HEK293 (cell line): ENCODE measurements around the gene RTBDN.
"Not testable (repeated sequence)": the region's sequence is repeated elsewhere in the genome, so short reads cannot be mapped to it uniquely, and the experiment has no call there.

Experiments used
- CTCF ChIA-PET: fragments of 350-600 bp; formaldehyde crosslinking; extraction: SDS; loops from one replicate; lab custom pipeline; 2021; ENCODE audit warnings: antibody characterized with exemption; lab: Yijun Ruan, JAX
- POLR2A ChIA-PET: fragments of 300-600 bp; formaldehyde crosslinking; extraction: SDS; loops from one replicate; lab custom pipeline; 2020; ENCODE audit warnings: antibody characterized with exemption, inconsistent platforms; lab: Yijun Ruan, JAX
- H3K27ac ChIP-seq: fragments of 200-500 bp; sonication (Bioruptor generic); 2 replicates; pipeline ENCODE4 v1.5.1; 2014; ENCODE audit warnings: low read depth, low read length, control low read depth, inconsistent platforms; ENCODE audit errors: extremely low read depth
- H3K36me3 ChIP-seq, 2 experiments: fragments of 200-500 bp in 1 of 2; sonication (Bioruptor generic) in 1 of 2; 1 replicate in 1 of 2; 2 replicates in 1 of 2; pipeline ENCODE4 v1.5.1; 2014 to 2017; ENCODE audit warnings: inconsistent platforms in 2 of 2, low read length in 2 of 2; ENCODE audit not compliant: control insufficient read depth in 2 of 2, insufficient read depth in 1 of 2
- H3K4me1 ChIP-seq: fragments of 200-500 bp; sonication (Bioruptor generic); 2 replicates; pipeline ENCODE4 v1.5.1; 2014; ENCODE audit warnings: mild to moderate bottlenecking, low read length, inconsistent platforms; ENCODE audit not compliant: control insufficient read depth, insufficient read depth
- H3K4me3 ChIP-seq: 2 replicates; pipeline ENCODE4 v1.5.1; 2011; ENCODE audit warnings: low read depth, mild to moderate bottlenecking, control low read depth, low read length, moderate library complexity
- H3K9me3 ChIP-seq: fragments of 200-500 bp; sonication (Bioruptor generic); 2 replicates; pipeline ENCODE4 v1.5.1; 2014; ENCODE audit warnings: low read depth, low read length, inconsistent platforms; ENCODE audit not compliant: control insufficient read depth, insufficient read depth
- CTCF ChIP-seq: fragments of 450-650 bp; formaldehyde crosslinking; IDR thresholded peaks from 2 replicates; pipeline ENCODE4 v1.5.1; 2016; ENCODE audit warnings: missing biosample characterization, missing genetic modification characterization
- GLIS2 ChIP-seq: fragments of 450-650 bp; formaldehyde crosslinking; IDR thresholded peaks from 2 replicates; pipeline ENCODE4 v1.5.1; 2016; ENCODE audit warnings: missing biosample characterization, missing genetic modification characterization
- INSM2 ChIP-seq: fragments of 450-650 bp; formaldehyde crosslinking; IDR thresholded peaks from 2 replicates; pipeline ENCODE4 v1.5.1; 2016; ENCODE audit warnings: missing biosample characterization, missing genetic modification characterization
- MYNN ChIP-seq: fragments of 450-650 bp; formaldehyde crosslinking; IDR thresholded peaks from 2 replicates; pipeline ENCODE4 v1.5.1; 2016; ENCODE audit warnings: missing biosample characterization, missing genetic modification characterization, borderline replicate concordance
- TRIM28 ChIP-seq: IDR thresholded peaks from 2 replicates; pipeline ENCODE4 v1.6.1; 2011; ENCODE audit warnings: low read length, control low read depth, borderline replicate concordance
- YY1 ChIP-seq: fragments of 450-650 bp; formaldehyde crosslinking; IDR thresholded peaks from 2 replicates; pipeline ENCODE4 v1.5.1; 2018; ENCODE audit warnings: missing biosample characterization, missing genetic modification characterization
- ZBTB20 ChIP-seq: fragments of 450-650 bp; formaldehyde crosslinking; IDR thresholded peaks from 2 replicates; pipeline ENCODE4 v1.5.1; 2016; ENCODE audit warnings: missing biosample characterization, missing genetic modification characterization
- ZNF121 ChIP-seq: fragments of 450-650 bp; formaldehyde crosslinking; IDR thresholded peaks from 2 replicates; pipeline ENCODE4 v1.5.1; 2016; ENCODE audit warnings: missing biosample characterization, missing genetic modification characterization
- ZNF221 ChIP-seq: fragments of 450-650 bp; formaldehyde crosslinking; IDR thresholded peaks from 2 replicates; pipeline ENCODE4 v1.5.1; 2017; ENCODE audit warnings: missing biosample characterization, missing genetic modification characterization, borderline replicate concordance
- ZNF311 ChIP-seq: fragments of 450-650 bp; formaldehyde crosslinking; IDR thresholded peaks from 2 replicates; pipeline ENCODE4 v1.5.1; 2017; ENCODE audit warnings: missing biosample characterization, missing genetic modification characterization, borderline replicate concordance
- ZNF341 ChIP-seq: fragments of 450-650 bp; formaldehyde crosslinking; IDR thresholded peaks from 2 replicates; pipeline ENCODE4; 2016; ENCODE audit warnings: low read depth, missing biosample characterization, missing genetic modification characterization
- ZNF362 ChIP-seq: fragments of 450-650 bp; formaldehyde crosslinking; IDR thresholded peaks from 2 replicates; pipeline ENCODE4 v1.5.1; 2016; ENCODE audit warnings: missing biosample characterization, missing genetic modification characterization
- ZNF423 ChIP-seq: fragments of 450-650 bp; formaldehyde crosslinking; IDR thresholded peaks from 2 replicates; pipeline ENCODE4 v1.5.1; 2016; ENCODE audit warnings: missing biosample characterization, missing genetic modification characterization
- ZNF510 ChIP-seq: fragments of 450-650 bp; formaldehyde crosslinking; IDR thresholded peaks from 2 replicates; pipeline ENCODE4 v1.5.1; 2018; ENCODE audit warnings: mild to moderate bottlenecking, missing genetic modification characterization, missing biosample characterization; ENCODE audit not compliant: insufficient replicate concordance
- ZNF518A ChIP-seq: fragments of 450-650 bp; formaldehyde crosslinking; conservative IDR thresholded peaks from 2 replicates; pipeline ENCODE4 v1.5.1; 2016; ENCODE audit warnings: low read depth, missing biosample characterization, missing genetic modification characterization
- ZNF701 ChIP-seq: fragments of 450-650 bp; formaldehyde crosslinking; IDR thresholded peaks from 2 replicates; pipeline ENCODE4 v1.5.1; 2016; ENCODE audit warnings: missing biosample characterization, missing genetic modification characterization
- ZNF747 ChIP-seq: fragments of 450-650 bp; formaldehyde crosslinking; IDR thresholded peaks from 2 replicates; pipeline ENCODE4 v1.5.1; 2016; ENCODE audit warnings: missing biosample characterization, missing genetic modification characterization
- ZNF777 ChIP-seq: fragments of 450-650 bp; formaldehyde crosslinking; IDR thresholded peaks from 2 replicates; pipeline ENCODE4 v1.5.1; 2017; ENCODE audit warnings: missing biosample characterization, missing genetic modification characterization, borderline replicate concordance
- ZSCAN23 ChIP-seq: fragments of 450-650 bp; formaldehyde crosslinking; IDR thresholded peaks from 2 replicates; pipeline ENCODE4 v1.5.1; 2016; ENCODE audit warnings: missing biosample characterization, missing genetic modification characterization

The RTBDN gene

GRCh38 chr19:12797607-12798006, 36.8 kb downstream of the RTBDN start:
- not testable (repeated sequence) for H3K4me1 ChIP-seq
- POLR2A ChIA-PET = interaction anchor here (0.7 to 1.2 kb wide), 4 partner anchors 10 to 37 kb away, joined by 4 to 7 read pairs (median 6); no protein-coding TSS in a partner anchor
- CTCF ChIA-PET = interaction anchor here (0.6 to 16.5 kb wide), 8 partner anchors 8 to 460 kb away, joined by 3 to 386 read pairs (median 6); partner anchors contain the start of genes HOOK2 and RNASEH2A

GRCh38 chr19:12797141-12797587, 37.2 kb downstream of the RTBDN start:
- no peak for TF ChIP-seq YY1 (tag by site-specific recombination)
- TF ChIP-seq ZNF341 (tag by site-specific recombination) = no peak
- no peak for TF ChIP-seq ZNF518A (tag by site-specific recombination)
- peak; percentile 60; the same call in 1 of the 2 replicates for TF ChIP-seq ZBTB20 (tag by site-specific recombination)
- TF ChIP-seq ZNF777 (tag by site-specific recombination) = no peak
- no peak for TF ChIP-seq MYNN
- TF ChIP-seq ZNF121 (tag by site-specific recombination) = peak; percentile 79; the same call in 1 of the 2 replicates
- TF ChIP-seq GLIS2 = no peak
- CTCF ChIA-PET = interaction anchor here (0.5 to 16.5 kb wide), 14 partner anchors 9 to 1046 kb away, joined by 3 to 386 read pairs (median 6); partner anchors contain the start of genes HOOK2 and RNASEH2A
- H3K4me3 ChIP-seq = no peak overlapping the region
- peaks cover 4% of the 10 kb centered on the region for H3K4me1 ChIP-seq
- H3K9me3 ChIP-seq = no peaks in the 10 kb centered on the region
- POLR2A ChIA-PET = interaction anchor here (0.7 to 1.1 kb wide), 3 partner anchors 9 to 36 kb away, joined by 5 to 7 read pairs (median 7); no protein-coding TSS in a partner anchor
- peaks cover 14 to 29% of the 10 kb centered on the region in 2 experiments; a peak in 2 of 3 replicates for H3K36me3 ChIP-seq
- H3K27ac ChIP-seq = no peak overlapping the region

More at GRCh38 chr19:12797607-12798006, 36.8 kb downstream of the RTBDN start:
- H3K36me3 ChIP-seq = peaks cover 14 to 29% of the 10 kb centered on the region in 2 experiments; a peak in 2 of 3 replicates
- H3K27ac ChIP-seq, H3K9me3 ChIP-seq, H3K4me3 ChIP-seq: not testable (repeated sequence)
- TF ChIP-seq ZNF362 (tag by site-specific recombination) = 0 out of 2 replicates have a peak, but pooled peaks have one; percentile 15

- POLR2A ChIA-PET = interaction anchor here (0.6 to 2.6 kb wide), 8 partner anchors 8 to 126 kb away, joined by 3 to 12 read pairs (median 6); partner anchors contain the start of gene RNASEH2A
- H3K9me3 ChIP-seq = no peaks in the 10 kb centered on the region
- no peak overlapping the region for H3K27ac ChIP-seq
- no peak overlapping the region for H3K4me3 ChIP-seq
- CTCF ChIA-PET = interaction anchor here (0.5 to 16.5 kb wide), 34 partner anchors 9 to 1047 kb away, joined by 3 to 386 read pairs (median 4); partner anchors contain the start of genes BEST2, HOOK2 and RNASEH2A
- peaks cover 14 to 29% of the 10 kb centered on the region in 2 experiments; a peak in 2 of 3 replicates for H3K36me3 ChIP-seq
- peaks cover 4% of the 10 kb centered on the region for H3K4me1 ChIP-seq
- TF ChIP-seq ZSCAN23 (tag by site-specific recombination) (no peak), CTCF (tag by site-specific recombination) (peak; percentile 97), ZNF221 (tag by site-specific recombination) (no peak), ZNF423 (tag by site-specific recombination) (no peak), ZNF510 (tag by site-specific recombination) (no peak), ZNF747 (tag by site-specific recombination) (no peak), INSM2 (tag by site-specific recombination) (no peak), TRIM28 (no peak), ZNF701 (tag by site-specific recombination) (no peak), ZNF311 (tag by site-specific recombination) (no peak)
Observed at GRCh38 chr19:12796146-12797071, 38.0 kb downstream of the RTBDN start.
